ENCODE measurements around the gene TANGO6. TPM values are rescaled to one million over a fixed set of nuclear protein-coding genes. Genes with fewer than 3 reads are reported as not detected.

Gene TANGO6
- total RNA-seq, 6 experiments from 2014 or later, result 10.9 to 15.5 (median 14.2) TPM

GRCh38 chr16:68883685-68884084 is 40.4 kb downstream of the TANGO6 start:
- peaks cover 0 to 16% (median 8%) of the 10 kb centered on the region in 4 donors for H3K4me1 ChIP-seq
- no peaks in the 10 kb centered on the region for H3K27me3 ChIP-seq
- H3K36me3 ChIP-seq, result peaks cover 0 to 22% (median 4%) of the 10 kb centered on the region in 4 donors
- H3K27ac ChIP-seq, result no peak overlapping the region
- ATAC-seq (no peak), DNase-seq (no peak)
- TF ChIP-seq POLR2A (IDR thresholded peaks at IDR 0.05) (no peak), CTCF (IDR thresholded peaks at IDR 0.05) (no peak)
- H3K9me3 ChIP-seq, result no peaks in the 10 kb centered on the region
- 92% methylated on average over 6 of the region's 6 CpGs for WGBS (ENCODE audit: insufficient coverage, low coverage, low lambda C conversion rate, missing lambda C conversion rate)
- intact Hi-C loops (cut with DNase I), result no loop called here
- no peak overlapping the region for H3K4me3 ChIP-seq

DNA sequence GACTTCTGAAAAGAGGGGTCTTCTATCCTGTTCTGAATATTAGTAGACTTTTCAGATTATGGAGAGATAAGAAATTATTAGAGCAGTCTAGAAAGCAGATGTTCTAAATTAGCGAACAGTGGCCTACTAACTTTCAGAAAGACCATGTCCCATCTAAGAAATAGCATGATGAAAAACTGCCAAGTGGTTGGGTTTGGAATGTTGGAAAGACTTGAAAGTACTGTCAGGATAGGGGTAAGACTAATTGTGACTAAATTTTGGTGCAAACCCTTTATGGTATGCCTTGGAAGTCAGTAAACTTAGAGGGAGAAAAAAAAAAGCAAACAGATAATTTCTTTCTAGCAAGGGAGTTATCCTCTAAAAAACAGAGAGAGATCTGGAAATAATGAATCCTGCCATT is 41.1 kb downstream of the TANGO6 start:
- Histone ChIP-seq H3K27me3 (no peaks in the 10 kb centered on the region), H3K4me1 (peaks cover 0 to 23% (median 11%) of the 10 kb centered on the region in 4 donors), H3K27ac (peak overlapping the region in 1 of 3 donors; percentile 44), H3K36me3 (peaks cover 0 to 20% (median 4%) of the 10 kb centered on the region in 4 donors), H3K9me3 (no peaks in the 10 kb centered on the region), H3K4me3 (no peak overlapping the region)
- TF ChIP-seq CTCF (IDR thresholded peaks at IDR 0.05), result no peak
- no peak for TF ChIP-seq POLR2A (IDR thresholded peaks at IDR 0.05)
- DNase-seq (no peak), ATAC-seq (no peak)
- 86% methylated on average over 1 of the region's 1 CpG for WGBS (ENCODE audit: insufficient coverage, low coverage, low lambda C conversion rate, missing lambda C conversion rate)
- intact Hi-C loops (cut with DNase I), result no loop called here

- TF ChIP-seq POLR2A (IDR thresholded peaks at IDR 0.05) (no peak), CTCF (IDR thresholded peaks at IDR 0.05) (no peak)
- DNase-seq (no peak), ATAC-seq (peak; percentile 73 to 89 (median 84))
- Histone ChIP-seq H3K4me3 (no peak overlapping the region), H3K9me3 (no peaks in the 10 kb centered on the region), H3K36me3 (peaks cover 0 to 13% (median 4%) of the 10 kb centered on the region in 4 donors), H3K4me1 (peaks cover 0 to 29% (median 14%) of the 10 kb centered on the region in 4 donors), H3K27ac (peak overlapping the region in 1 of 3 donors; percentile 44), H3K27me3 (no peaks in the 10 kb centered on the region)
- intact Hi-C loops (cut with DNase I), result no loop called here
- 41% methylated on average over 7 of the region's 7 CpGs for WGBS (ENCODE audit: insufficient coverage, low coverage, low lambda C conversion rate, missing lambda C conversion rate)
Observed at GRCh38 chr16:68884861-68885720, 41.8 kb downstream of the TANGO6 start.

DNA sequence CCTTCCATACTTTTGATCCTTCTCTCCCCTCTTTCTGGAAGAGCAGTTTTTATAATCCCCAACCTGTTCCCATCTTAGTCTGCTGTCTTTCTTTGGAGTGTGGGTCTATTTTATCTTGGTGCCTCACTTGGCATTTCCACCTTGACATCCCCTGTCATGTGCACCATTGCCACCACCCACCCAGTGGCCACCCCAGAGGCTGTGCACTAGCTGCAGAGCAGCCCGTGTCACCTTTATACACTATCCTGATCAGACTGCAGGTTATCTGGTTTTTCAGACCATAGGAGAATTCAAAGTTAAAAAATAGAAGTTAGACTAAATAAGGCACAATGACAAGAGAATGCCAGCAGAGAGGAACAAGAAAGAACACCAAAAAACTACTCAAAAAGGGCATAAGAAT is 43.8 kb downstream of the TANGO6 start:
- no peak overlapping the region for H3K4me3 ChIP-seq
- H3K9me3 ChIP-seq, result no peaks in the 10 kb centered on the region
- ATAC-seq (no peak), DNase-seq (no peak)
- WGBS (ENCODE audit: insufficient coverage, low coverage, low lambda C conversion rate, missing lambda C conversion rate), result 100% methylated on average over 1 of the region's 1 CpG
- H3K36me3 ChIP-seq, result no peaks in the 10 kb centered on the region
- intact Hi-C loops (cut with DNase I), result no loop called here
- peaks cover 0 to 49% (median 21%) of the 10 kb centered on the region in 4 donors for H3K4me1 ChIP-seq
- no peak for TF ChIP-seq POLR2A (IDR thresholded peaks at IDR 0.05)
- TF ChIP-seq CTCF (IDR thresholded peaks at IDR 0.05), result no peak
- no peaks in the 10 kb centered on the region for H3K27me3 ChIP-seq
- H3K27ac ChIP-seq, result no peak overlapping the region
